ENCODE measurements around the gene UBAC1.
"Not testable (repeated sequence)": the region's sequence is repeated elsewhere in the genome, so short reads cannot be mapped to it uniquely, and the experiment has no call there.

UBAC1 gene

GRCh38 chr9:135955934-135956801 is 5.0 kb downstream of the UBAC1 start:
- no peak for ATAC-seq
- no peak for TF ChIP-seq TCF4 (CRISPR knock-in tag; IDR thresholded peaks at IDR 0.05; ENCODE audit: borderline replicate concordance)
- TF ChIP-seq OSR1 (CRISPR knock-in tag; IDR thresholded peaks at IDR 0.05) = no peak

- ATAC-seq = no peak
- TF ChIP-seq ZNF565 (CRISPR knock-in tag; conservative IDR thresholded peaks at IDR 0.05; ENCODE audit: low read depth) (no peak), SNAI2 (CRISPR knock-in tag; IDR thresholded peaks at IDR 0.05) (no peak), PPARA (CRISPR knock-in tag; IDR thresholded peaks at IDR 0.05; ENCODE audit: borderline replicate concordance) (no peak), ISL1 (CRISPR knock-in tag; IDR thresholded peaks at IDR 0.05) (no peak), ESRRG (CRISPR knock-in tag; IDR thresholded peaks at IDR 0.05) (no peak), RARB (CRISPR knock-in tag; IDR thresholded peaks at IDR 0.05) (no peak), ARNTL (CRISPR knock-in tag; IDR thresholded peaks at IDR 0.05; ENCODE audit: borderline replicate concordance, low read depth) (no peak), POU6F1 (CRISPR knock-in tag; IDR thresholded peaks at IDR 0.05; ENCODE audit: borderline replicate concordance, low read depth) (no peak), ZNF70 (CRISPR knock-in tag; IDR thresholded peaks at IDR 0.05) (no peak), ZNF8 (CRISPR knock-in tag; IDR thresholded peaks at IDR 0.05) (no peak), GLIS3 (CRISPR knock-in tag; IDR thresholded peaks at IDR 0.05) (no peak), CREB5 (CRISPR knock-in tag; IDR thresholded peaks at IDR 0.05; ENCODE audit: low read depth) (no peak), TCF4 (CRISPR knock-in tag; IDR thresholded peaks at IDR 0.05; ENCODE audit: borderline replicate concordance) (no peak), CSDC2 (CRISPR knock-in tag; IDR thresholded peaks at IDR 0.05) (no peak), TSHZ2 (CRISPR knock-in tag; IDR thresholded peaks at IDR 0.05) (no peak), CSRNP3 (CRISPR knock-in tag; IDR thresholded peaks at IDR 0.05) (no peak), OSR1 (CRISPR knock-in tag; IDR thresholded peaks at IDR 0.05) (no peak)
These were observed 8.4 kb downstream of the UBAC1 start for GRCh38 chr9:135952664-135953206.

GRCh38 chr9:135951889-135952663 is 9.1 kb downstream of the UBAC1 start:
- TF ChIP-seq SNAI2 (CRISPR knock-in tag; IDR thresholded peaks at IDR 0.05) (no peak), TOX (CRISPR knock-in tag; IDR thresholded peaks at IDR 0.05; ENCODE audit: borderline replicate concordance) (no peak), BACH2 (CRISPR knock-in tag; IDR thresholded peaks at IDR 0.05; ENCODE audit: borderline replicate concordance) (no peak), PPARA (CRISPR knock-in tag; IDR thresholded peaks at IDR 0.05; ENCODE audit: borderline replicate concordance) (no peak)
- peak; percentile 95 for ATAC-seq

- not testable (repeated sequence) for ATAC-seq
These were observed 9.9 kb downstream of the UBAC1 start for GRCh38 chr9:135951310-135951709.

GRCh38 chr9:135950841-135951240 is 10.3 kb downstream of the UBAC1 start:
- ATAC-seq = not testable (repeated sequence)

Data from SK-N-SH treated with all-trans-retinoic acid at 6 μM for 48 hours (cell line).